Right lobe of liver (tissue), 6 donors: ENCODE measurements around the gene ZNF474. TPM values are rescaled to one million over a fixed set of nuclear protein-coding genes. Genes with fewer than 3 reads are reported as not detected.

Source experiments
- ATAC-seq, 4 donors: fragments of 200-7000 bp; cut with Tn5 transposase; one replicate each; pipeline ENCODE4 v1.9.1; 2020; ENCODE audit warnings: mild to moderate bottlenecking in 4 of 4, moderate library complexity in 4 of 4
- DNase-seq, 3 donors: peaks; one replicate each; pipeline ENCODE4 v3.0.0-alpha.2; 2020
- H3K27ac ChIP-seq, 3 donors: fragments of 200-600 bp; one replicate each; pipeline ENCODE4 v1.8.0; 2022
- H3K27me3 ChIP-seq, 2 donors: fragments of 200-600 bp; one replicate each; pipeline ENCODE4 v1.8.0; 2022
- H3K36me3 ChIP-seq, 4 donors: fragments of 200-600 bp; sonication (generic) in 1 of 4; one replicate each; pipeline versions ENCODE4 v1.5.1 to v1.8.0; 2017 to 2022; ENCODE audit warnings: control low read depth in 1 of 4
- H3K4me1 ChIP-seq, 4 donors: fragments of 200-600 bp; sonication (generic) in 1 of 4; one replicate each; pipeline versions ENCODE4 v1.5.1 to v1.8.0; 2017 to 2022; ENCODE audit warnings: control low read depth in 1 of 4
- H3K4me3 ChIP-seq, 3 donors: fragments of 200-600 bp; one replicate each; pipeline ENCODE4 v1.8.0; 2022
- H3K9me3 ChIP-seq, 4 donors: fragments of 200-600 bp; sonication (generic) in 1 of 4; one replicate each; pipeline versions ENCODE4 v1.5.1 to v1.8.0; 2017 to 2022; ENCODE audit warnings: control low read depth in 1 of 4
- POLR2A ChIP-seq: fragments of 450-650 bp; IDR thresholded peaks from one replicate; pipeline ENCODE4 v1.6.1; 2017; ENCODE audit warnings: antibody characterized with exemption, mild to moderate bottlenecking
- WGBS: methylation state at CpG from one replicate; pipeline ENCODE4 v1.1.6; 2018; ENCODE audit warnings: low coverage, low lambda C conversion rate; ENCODE audit not compliant: insufficient coverage; ENCODE audit errors: missing lambda C conversion rate; 5-methylcytosine and 5-hydroxymethylcytosine counted together
- intact Hi-C, 2 donors: fragments of 100-400 bp; cut with DNase I; formaldehyde crosslinking; loops; one replicate each; pipeline versions ENCODE4 v1.11.2 to v1.14.1; 2022
- total RNA-seq, 6 experiments: library from RNA; depleted of rRNA in 2 of 6; stranded (reverse); fragments of >200 nt in 2 of 6; fragmentation: NEBNext Ultra II Directional in 3 of 6; extraction: Animal tissue kit (Norgen Biotek cat#: 25700) in 3 of 6; gene quantifications; one replicate each; pipeline versions ENCODE4 v1.1.0 to v1.2.4, GENCODE V29; 2016 to 2023
- TF ChIP-seq, protein P1 (sequence below), 4 donors: fragments of 200-600 bp in 3 of 4; fragments of 450-650 bp in 1 of 4; IDR thresholded peaks; one replicate each; pipeline versions ENCODE4 v1.5.1 to v1.8.0; 2016 to 2022; ENCODE audit warnings: antibody characterized with exemption in 4 of 4, mild to moderate bottlenecking in 2 of 4
- donor health status: DM: no; HTN: yes; CAD: no.
- donor health status: DM: no; HTN: no; CAD: no.
- donor health status: DM: no; HTN: no; CAD: no.
- donor health status: DM: no; HTN: yes; CAD: no.
- donor health status: DM: no; HTN: yes; CAD: no.

ZNF474 gene
- total RNA-seq, 6 experiments from 2014 or later = 0.12 TPM; not detected in 5

DNA sequence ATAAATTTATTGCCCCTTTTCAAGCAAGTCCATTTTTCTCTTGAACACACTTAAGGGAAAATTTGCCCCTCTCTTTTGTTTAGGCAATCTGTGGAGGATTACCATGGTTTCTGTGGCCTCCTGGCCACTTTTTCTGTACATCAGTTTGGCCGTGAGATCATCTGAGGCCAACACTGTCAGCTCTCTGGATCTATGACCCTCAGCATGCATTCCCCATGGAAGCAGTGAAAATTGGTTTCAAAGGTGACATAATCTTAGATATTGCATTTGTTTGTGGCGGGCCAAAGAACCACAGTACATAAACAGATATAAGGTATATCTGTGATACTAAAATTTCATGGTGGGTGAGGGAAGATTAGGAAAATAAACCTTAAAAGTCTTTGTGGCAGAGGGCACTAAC, 4.6 kb upstream of the ZNF474 start:
- Histone ChIP-seq H3K36me3 (no peaks in the 10 kb centered on the region), H3K9me3 (no peaks in the 10 kb centered on the region), H3K27ac (no peak overlapping the region), H3K27me3 (no peaks in the 10 kb centered on the region), H3K4me1 (no peaks in the 10 kb centered on the region), H3K4me3 (no peak overlapping the region)
- TF ChIP-seq, protein P1, sequence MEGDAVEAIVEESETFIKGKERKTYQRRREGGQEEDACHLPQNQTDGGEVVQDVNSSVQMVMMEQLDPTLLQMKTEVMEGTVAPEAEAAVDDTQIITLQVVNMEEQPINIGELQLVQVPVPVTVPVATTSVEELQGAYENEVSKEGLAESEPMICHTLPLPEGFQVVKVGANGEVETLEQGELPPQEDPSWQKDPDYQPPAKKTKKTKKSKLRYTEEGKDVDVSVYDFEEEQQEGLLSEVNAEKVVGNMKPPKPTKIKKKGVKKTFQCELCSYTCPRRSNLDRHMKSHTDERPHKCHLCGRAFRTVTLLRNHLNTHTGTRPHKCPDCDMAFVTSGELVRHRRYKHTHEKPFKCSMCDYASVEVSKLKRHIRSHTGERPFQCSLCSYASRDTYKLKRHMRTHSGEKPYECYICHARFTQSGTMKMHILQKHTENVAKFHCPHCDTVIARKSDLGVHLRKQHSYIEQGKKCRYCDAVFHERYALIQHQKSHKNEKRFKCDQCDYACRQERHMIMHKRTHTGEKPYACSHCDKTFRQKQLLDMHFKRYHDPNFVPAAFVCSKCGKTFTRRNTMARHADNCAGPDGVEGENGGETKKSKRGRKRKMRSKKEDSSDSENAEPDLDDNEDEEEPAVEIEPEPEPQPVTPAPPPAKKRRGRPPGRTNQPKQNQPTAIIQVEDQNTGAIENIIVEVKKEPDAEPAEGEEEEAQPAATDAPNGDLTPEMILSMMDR (IDR thresholded peaks at IDR 0.05) = no peak
- no peak for TF ChIP-seq POLR2A
- 79% methylated on average over 2 of the region's 2 CpGs for WGBS
- ATAC-seq (no peak), DNase-seq (no peak)
- intact Hi-C loops = no loop called here

DNA sequence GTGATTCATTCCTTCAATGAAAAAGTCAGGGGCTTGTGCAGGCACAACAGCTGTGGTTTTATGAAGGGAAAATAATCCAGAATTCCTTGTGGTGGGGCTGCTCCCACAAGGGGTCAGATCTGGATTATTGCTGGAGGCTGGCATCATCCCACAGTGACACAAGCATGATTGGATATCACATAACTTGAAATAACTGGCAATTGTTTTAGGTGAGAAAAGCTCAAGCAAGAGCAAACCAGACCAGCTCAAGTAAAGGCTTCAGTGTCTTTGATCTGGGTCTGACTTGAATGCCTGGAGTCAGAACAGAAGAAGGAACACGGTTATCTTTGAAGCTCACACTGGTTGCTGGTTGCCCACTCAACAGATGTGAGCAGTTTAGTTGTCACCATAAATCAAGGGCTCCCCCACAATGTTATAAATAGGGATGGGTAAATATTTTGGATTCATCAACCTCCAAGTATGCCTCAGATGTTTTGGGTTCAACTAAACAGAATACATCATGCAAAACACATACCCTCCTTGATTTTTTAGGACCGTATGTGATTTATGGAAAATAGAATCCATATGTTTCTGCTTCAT, 3.1 kb upstream of the ZNF474 start:
- no peaks in the 10 kb centered on the region for H3K4me1 ChIP-seq
- H3K27me3 ChIP-seq = no peaks in the 10 kb centered on the region
- TF ChIP-seq, protein P1 (IDR thresholded peaks at IDR 0.05) = no peak
- no peak for TF ChIP-seq POLR2A
- H3K27ac ChIP-seq = no peak overlapping the region
- 43% methylated on average over 2 of the region's 2 CpGs for WGBS
- ATAC-seq = no peak
- no peak for DNase-seq
- H3K4me3 ChIP-seq = no peak overlapping the region
- H3K9me3 ChIP-seq = no peaks in the 10 kb centered on the region
- intact Hi-C loops = no loop called here
- H3K36me3 ChIP-seq = no peaks in the 10 kb centered on the region

DNA sequence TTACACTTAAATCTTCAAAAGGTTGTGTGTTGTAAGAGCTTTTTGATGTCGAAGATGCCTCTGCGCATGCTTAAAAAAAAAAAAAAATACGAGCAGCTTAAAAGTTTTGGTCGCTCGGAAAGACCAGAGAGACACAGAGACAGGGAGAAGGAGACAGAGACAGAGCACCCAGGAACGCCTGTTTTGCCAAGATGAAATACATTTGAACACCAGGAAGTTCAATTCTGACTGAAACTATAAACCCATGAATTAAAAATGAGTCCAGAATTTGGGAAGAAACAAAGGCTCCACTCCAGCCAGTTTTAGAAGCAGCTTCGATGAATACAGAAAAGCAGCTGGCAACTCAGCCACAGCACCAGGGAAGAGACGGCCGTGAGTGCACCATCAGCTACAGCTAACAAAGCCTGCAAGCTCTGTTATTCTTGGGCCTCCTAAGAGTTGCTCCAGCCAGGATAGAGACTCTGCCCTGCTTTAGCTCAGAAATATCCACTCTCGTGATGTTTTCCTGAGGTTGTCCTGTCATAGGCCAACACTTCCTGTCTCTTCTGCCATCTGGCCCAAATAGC, 2.5 kb upstream of the ZNF474 start:
- WGBS = 67% methylated on average over 10 of the region's 10 CpGs
- no peak for ATAC-seq

DNA sequence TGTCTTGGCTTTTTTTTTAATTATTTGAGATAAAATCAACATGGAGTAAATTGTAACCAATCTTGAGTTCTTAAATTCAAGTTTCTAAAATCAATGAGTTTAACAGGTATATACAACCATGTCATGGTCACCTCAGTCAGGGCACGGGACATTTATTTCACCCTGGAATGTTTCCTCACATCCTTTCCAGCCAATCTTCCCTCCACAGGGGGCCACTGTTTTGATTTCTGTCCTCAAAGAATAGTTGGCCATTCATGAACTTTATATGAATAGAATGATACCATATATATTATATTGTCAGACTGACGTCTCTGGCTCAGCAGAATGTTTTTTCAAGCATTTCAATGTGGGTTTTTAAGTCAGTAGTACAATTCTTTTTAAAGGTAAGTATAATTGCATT, 806 bp downstream of the ZNF474 start:
- 63% methylated on average over 2 of the region's 2 CpGs for WGBS
- DNase-seq (no peak), ATAC-seq (no peak)
- Histone ChIP-seq H3K4me1 (no peaks in the 10 kb centered on the region), H3K36me3 (no peaks in the 10 kb centered on the region), H3K9me3 (no peaks in the 10 kb centered on the region), H3K27me3 (no peaks in the 10 kb centered on the region), H3K4me3 (no peak overlapping the region), H3K27ac (no peak overlapping the region)
- intact Hi-C loops = no loop called here
- no peak for TF ChIP-seq POLR2A
- TF ChIP-seq, protein P1 (IDR thresholded peaks at IDR 0.05) = no peak

More for the DNA sequence above, 2.5 kb upstream of the ZNF474 start:
- no peaks in the 10 kb centered on the region for H3K27me3 ChIP-seq
- H3K4me1 ChIP-seq = no peaks in the 10 kb centered on the region
- H3K27ac ChIP-seq = no peak overlapping the region
- intact Hi-C loops = no loop called here
- DNase-seq = no peak
- H3K4me3 ChIP-seq = no peak overlapping the region
- no peaks in the 10 kb centered on the region for H3K9me3 ChIP-seq
- no peak for TF ChIP-seq POLR2A
- TF ChIP-seq, protein P1 (IDR thresholded peaks at IDR 0.05) = no peak
- H3K36me3 ChIP-seq = no peaks in the 10 kb centered on the region
